ENCODE results near the gene DUXB. TPM values are rescaled to one million over a fixed set of nuclear protein-coding genes. Genes with fewer than 3 reads are reported as not detected.
A peak's percentile ranks its signal among the peaks of the same experiment; 100 is the strongest.

Gene DUXB
- total RNA-seq, 2 donors from 2014 or later = not detected

- peaks cover 22 to 30% of the 10 kb centered on the region in 2 donors for H3K36me3 Mint-ChIP-seq (ENCODE audit: insufficient read depth in 2 of 2)
- no peaks in the 10 kb centered on the region for H3K27me3 Mint-ChIP-seq (ENCODE audit: low read depth)
- peak overlapping the region; percentile 97 for H3K27ac Mint-ChIP-seq
- H3K4me1 Mint-ChIP-seq (ENCODE audit: low read depth) = peaks cover 77% of the 10 kb centered on the region
- ATAC-seq (replicated peaks in 1 of 2) (peak; percentile 38 to 53), DNase-seq (peak; percentile 89 to 90)
- peak overlapping the region; percentile 98 to 99 for H3K4me3 Mint-ChIP-seq
- H3K9me3 Mint-ChIP-seq = no peaks in the 10 kb centered on the region
These were observed 52.8 kb downstream of the DUXB start for GRCh38 chr16:75648265-75649076.

DNA sequence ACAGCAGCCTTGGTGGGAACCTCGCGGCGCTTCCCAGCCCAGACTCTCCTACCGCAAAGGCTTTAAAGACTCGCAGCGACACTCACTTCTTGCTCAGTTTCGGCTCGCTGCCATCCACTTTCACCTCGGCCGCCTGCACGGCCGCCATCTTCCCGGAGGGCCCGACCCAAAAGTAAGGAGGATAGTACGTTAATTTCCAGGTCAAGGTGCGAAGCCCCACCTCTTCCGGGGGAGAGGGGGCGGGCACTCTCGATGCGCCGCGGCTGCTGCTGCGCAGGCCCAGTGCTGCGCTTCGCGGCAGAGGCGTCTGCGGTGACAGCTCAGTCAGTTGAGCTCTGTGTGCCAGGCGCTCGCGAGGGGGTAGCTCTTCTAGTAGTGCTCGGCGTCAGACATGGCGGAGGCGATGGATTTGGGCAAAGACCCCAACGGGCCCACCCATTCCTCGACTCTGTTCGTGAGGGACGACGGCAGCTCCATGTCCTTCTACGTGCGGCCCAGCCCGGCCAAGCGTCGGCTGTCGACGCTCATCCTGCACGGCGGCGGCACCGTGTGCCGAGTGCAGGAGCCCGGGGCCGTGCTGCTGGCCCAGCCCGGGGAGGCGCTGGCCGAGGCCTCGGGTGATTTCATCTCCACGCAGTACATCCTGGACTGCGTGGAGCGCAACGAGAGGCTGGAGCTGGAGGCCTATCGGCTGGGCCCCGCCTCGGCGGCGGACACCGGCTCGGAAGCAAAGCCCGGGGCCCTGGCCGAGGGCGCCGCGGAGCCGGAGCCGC is 53.6 kb downstream of the DUXB start, which contains the start of the genes KARS1 and TERF2IP:
KARS1 (minus strand) TSS at position 174 of the 773 bp plus-strand sequence; CDS start at position 148, 26 bp downstream.
TERF2IP (plus strand) TSS at position 282 of the 773 bp plus-strand sequence; CDS start at position 392, 110 bp downstream.
- Mint-ChIP-seq H3K27me3 (ENCODE audit: low read depth) (no peaks in the 10 kb centered on the region), H3K36me3 (ENCODE audit: insufficient read depth in 2 of 2) (peaks cover 22 to 30% of the 10 kb centered on the region in 2 donors), H3K9me3 (no peaks in the 10 kb centered on the region), H3K4me1 (ENCODE audit: low read depth) (peaks cover 70% of the 10 kb centered on the region), H3K4me3 (peak within 1 kb of the TSS; percentile 98 to 99), H3K27ac (peak within 1 kb of the TSS; percentile 97)
- ATAC-seq (replicated peaks in 1 of 2) = peak; percentile 90 to 91
- peak; percentile 95 for DNase-seq

- ATAC-seq (replicated peaks in 1 of 2) (peak; percentile 10 to 12), DNase-seq (no peak)
- H3K9me3 Mint-ChIP-seq = no peaks in the 10 kb centered on the region
- H3K4me3 Mint-ChIP-seq = peak overlapping the region; percentile 98 to 99
- H3K27me3 Mint-ChIP-seq (ENCODE audit: low read depth) = no peaks in the 10 kb centered on the region
- H3K27ac Mint-ChIP-seq = peak overlapping the region; percentile 94
- H3K36me3 Mint-ChIP-seq (ENCODE audit: insufficient read depth in 2 of 2) = peaks cover 22 to 30% of the 10 kb centered on the region in 2 donors
- H3K4me1 Mint-ChIP-seq (ENCODE audit: low read depth) = peaks cover 64% of the 10 kb centered on the region
These were observed 54.2 kb downstream of the DUXB start for GRCh38 chr16:75647112-75647491.

- Mint-ChIP-seq H3K27me3 (ENCODE audit: low read depth) (no peaks in the 10 kb centered on the region), H3K4me1 (ENCODE audit: low read depth) (peaks cover 50% of the 10 kb centered on the region), H3K4me3 (peak overlapping the region; percentile 42 to 98), H3K27ac (peak overlapping the region; percentile 95), H3K9me3 (no peaks in the 10 kb centered on the region), H3K36me3 (ENCODE audit: insufficient read depth in 2 of 2) (peaks cover 16 to 19% of the 10 kb centered on the region in 2 donors)
- no peak for DNase-seq
- no peak for ATAC-seq (replicated peaks in 1 of 2)
These were observed 56.8 kb downstream of the DUXB start for GRCh38 chr16:75644240-75645012.

Other genes with a start within 250 kb of the DUXB start
- gene TMEM170A, start 236.8 kb downstream of the DUXB start, total RNA-seq = 10 to 100 TPM; 34.8 to 34.9 TPM
- under 1 TPM; 0.07 TPM for gene CHST6, start 206.0 kb downstream of the DUXB start, total RNA-seq
- under 1 TPM in 1 of 2 donors, not detected in 1; 0.82 TPM for gene CHST5, start 165.4 kb downstream of the DUXB start, total RNA-seq
- 1 to 10 TPM; 3.5 to 9.6 TPM for gene TMEM231, start 145.2 kb downstream of the DUXB start, total RNA-seq
- gene GABARAPL2, start 135.1 kb downstream of the DUXB start, total RNA-seq = 10 to 100 TPM; 64.4 to 77.3 TPM
- gene ADAT1, start 78.2 kb downstream of the DUXB start, total RNA-seq = 10 to 100 TPM; 38.2 to 60.5 TPM
- 100 to 1,000 TPM; 189 to 191 TPM for gene KARS1, start 53.8 kb downstream of the DUXB start, total RNA-seq
- gene TERF2IP, start 53.7 kb downstream of the DUXB start, total RNA-seq = 10 to 100 TPM; 69.3 to 71.6 TPM
- gene CPHXL2, start 24.5 kb downstream of the DUXB start, total RNA-seq = not detected
- gene CPHXL, start 25.0 kb upstream of the DUXB start, total RNA-seq = not detected

Measured in activated T-cell treated with anti-CD3 and anti-CD28 coated beads, Interleukin-2, amount 50 U/mL, for 72 hours (primary cell).